Effector CD4-positive, alpha-beta T cell (primary cell): ENCODE data around the gene FLT1.

Source experiments
- DNase-seq: peaks from one replicate; pipeline ENCODE4 v3.0.0-alpha.2; 2020

The FLT1 gene

GRCh38 chr13:28313579-28313978 is 181.3 kb downstream of the FLT1 start:
- DNase-seq = no peak

GRCh38 chr13:28306325-28306724 is 188.6 kb downstream of the FLT1 start:
- DNase-seq = no peak

GRCh38 chr13:28301839-28302238 is 193.1 kb downstream of the FLT1 start:
- no peak for DNase-seq

- DNase-seq = no peak
Measured at GRCh38 chr13:28299916-28300315, 195.0 kb downstream of the FLT1 start.

- no peak for DNase-seq
Measured at GRCh38 chr13:28297341-28297740, 197.6 kb downstream of the FLT1 start.

GRCh38 chr13:28286263-28286662 is 208.7 kb downstream of the FLT1 start:
- no peak for DNase-seq

- DNase-seq = no peak
Measured at GRCh38 chr13:28283600-28283999, 211.3 kb downstream of the FLT1 start.

- DNase-seq = no peak
Measured at GRCh38 chr13:28282451-28282850, 212.5 kb downstream of the FLT1 start.

GRCh38 chr13:28273919-28274318 is 221.0 kb downstream of the FLT1 start:
- no peak for DNase-seq

GRCh38 chr13:28271056-28271840 is 223.7 kb downstream of the FLT1 start:
- DNase-seq = no peak

- DNase-seq = no peak
Measured at GRCh38 chr13:28268800-28269223, 226.1 kb downstream of the FLT1 start.

GRCh38 chr13:28267497-28267896 is 227.4 kb downstream of the FLT1 start:
- no peak for DNase-seq

GRCh38 chr13:28258417-28258816 is 236.5 kb downstream of the FLT1 start:
- no peak for DNase-seq

GRCh38 chr13:28257305-28257704 is 237.6 kb downstream of the FLT1 start:
- no peak for DNase-seq

GRCh38 chr13:28252547-28252946 is 242.4 kb downstream of the FLT1 start:
- DNase-seq = no peak

GRCh38 chr13:28251466-28251865 is 243.5 kb downstream of the FLT1 start:
- DNase-seq = no peak

GRCh38 chr13:28250542-28250941 is 244.4 kb downstream of the FLT1 start:
- DNase-seq = no peak
